EH (cell line): ENCODE measurements around the gene UACA.
"Not testable (repeated sequence)": the region's sequence is repeated elsewhere in the genome, so short reads cannot be mapped to it uniquely, and the experiment has no call there.

Source experiments
- DNase-seq: peaks from one replicate; pipeline ENCODE4 v3.0.0-alpha.2; 2015; ENCODE audit warnings: low read depth

The UACA gene

GRCh38 chr15:70627734-70628548, 135.4 kb downstream of the UACA start:
- peak; percentile 89 for DNase-seq

- DNase-seq = no peak
Observed at GRCh38 chr15:70627322-70627721, 136.0 kb downstream of the UACA start.

GRCh38 chr15:70625438-70625837, 137.9 kb downstream of the UACA start:
- DNase-seq = no peak

- no peak for DNase-seq
Observed at GRCh38 chr15:70625011-70625410, 138.3 kb downstream of the UACA start.

GRCh38 chr15:70618929-70619328, 144.4 kb downstream of the UACA start:
- no peak for DNase-seq

GRCh38 chr15:70617911-70618287, 145.5 kb downstream of the UACA start:
- no peak for DNase-seq

- peak; percentile 62 for DNase-seq
Observed at GRCh38 chr15:70617076-70617910, 146.1 kb downstream of the UACA start.

GRCh38 chr15:70616311-70616756, 147.0 kb downstream of the UACA start:
- not testable (repeated sequence) for DNase-seq

- DNase-seq = no peak
Observed at GRCh38 chr15:70615435-70616310, 147.7 kb downstream of the UACA start.

- DNase-seq = no peak
Observed at GRCh38 chr15:70614221-70614620, 149.1 kb downstream of the UACA start.

GRCh38 chr15:70613271-70613670, 150.1 kb downstream of the UACA start:
- no peak for DNase-seq

GRCh38 chr15:70611286-70611685, 152.1 kb downstream of the UACA start:
- no peak for DNase-seq

- no peak for DNase-seq
Observed at GRCh38 chr15:70610541-70610940, 152.8 kb downstream of the UACA start.

GRCh38 chr15:70609889-70610288, 153.5 kb downstream of the UACA start:
- DNase-seq = no peak

GRCh38 chr15:70608144-70608543, 155.2 kb downstream of the UACA start:
- peak; percentile 29 for DNase-seq

GRCh38 chr15:70605606-70606410, 157.6 kb downstream of the UACA start:
- DNase-seq = peak; percentile 85

- peak; percentile 55 for DNase-seq
Observed at GRCh38 chr15:70604666-70605315, 158.6 kb downstream of the UACA start.
